ENCODE measurements around the gene PAGE2B.

Gene PAGE2B

DNA sequence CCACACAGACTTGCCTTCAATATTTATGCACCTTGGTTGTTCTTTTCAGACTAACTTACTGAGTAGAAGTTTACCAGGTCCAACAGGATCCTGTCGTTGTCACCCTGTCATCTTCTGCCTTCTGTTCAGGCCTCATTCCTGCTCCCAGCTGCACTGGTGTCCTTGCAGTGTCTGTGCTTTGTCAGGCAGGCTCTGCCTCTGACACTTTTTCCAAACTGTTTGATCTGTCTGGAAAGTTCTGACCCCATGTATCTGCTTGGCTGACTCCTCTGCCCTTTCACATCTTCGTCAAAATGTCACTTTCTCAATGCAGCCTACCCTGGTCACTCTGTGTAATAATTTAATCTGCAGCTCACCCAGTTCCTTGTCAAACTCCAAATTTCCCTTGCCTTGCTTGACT, 23.9 kb downstream of the PAGE2B start:
- Histone ChIP-seq H3K36me3 (replicated peaks in 1 of 2; ENCODE audit: control insufficient read depth in 2 of 2, insufficient read depth in 2 of 2, low read length in 2 of 2) (no peaks in the 10 kb centered on the region), H2AK5ac (ENCODE audit: low read depth, low read length) (no peak overlapping the region), H3K9ac (ENCODE audit: low read depth, low read length, poor library complexity) (no peak overlapping the region), H3K27me3 (ENCODE audit: control insufficient read depth in 3 of 3, insufficient read depth in 3 of 3, low read depth in 1 of 3, low read length in 3 of 3) (peaks cover 0 to 19% (median 0%) of the 10 kb centered on the region in 3 experiments), H3K79me1 (ENCODE audit: low read depth, low read length) (no peaks in the 10 kb centered on the region), H3K4me1 (ENCODE audit: control insufficient read depth in 2 of 2, insufficient read depth in 1 of 2, low read depth in 1 of 2, low read length in 2 of 2) (peaks cover 0 to 1% of the 10 kb centered on the region in 2 donors), H3K4me3 (ENCODE audit: low read length in 2 of 2) (no peak overlapping the region), H4K8ac (ENCODE audit: low read depth, low read length) (no peak overlapping the region), H2BK15ac (ENCODE audit: low read length) (no peak overlapping the region), H2BK120ac (ENCODE audit: low read depth, low read length) (no peak overlapping the region), H2AFZ (ENCODE audit: low read length) (no peak overlapping the region), H4K91ac (ENCODE audit: low read depth, low read length, poor library complexity) (no peak overlapping the region), H3K4me2 (ENCODE audit: insufficient read depth, low read length, poor library complexity, severe bottlenecking) (no peak overlapping the region), H3K23ac (ENCODE audit: low read depth, low read length, poor library complexity) (no peak overlapping the region), H2BK12ac (ENCODE audit: low read length) (no peak overlapping the region), H3K14ac (ENCODE audit: low read length) (no peak overlapping the region), H3K27ac (replicated peaks; ENCODE audit: low read length) (no peak overlapping the region), H3K4ac (ENCODE audit: low read length) (no peak overlapping the region), H2BK5ac (ENCODE audit: low read length) (no peak overlapping the region), H3K9me3 (replicated peaks in 1 of 2; ENCODE audit: control insufficient read depth in 2 of 2, insufficient read depth in 1 of 2, low read depth in 1 of 2, low read length in 2 of 2) (no peaks in the 10 kb centered on the region), H3K18ac (ENCODE audit: low read length) (no peak overlapping the region)
- no CpG with 5 or more reads among the region's 2 CpGs for WGBS, 2 donors (ENCODE audit: extremely low coverage in 2 of 2, insufficient read length in 2 of 2, insufficient replicate concordance in 1 of 2)
- DNase-seq (ENCODE audit: low spot score), result no peak

- no peak overlapping the region for H3K14ac ChIP-seq (ENCODE audit: low read length)
- peaks cover 0 to 1% of the 10 kb centered on the region in 2 donors for H3K4me1 ChIP-seq (ENCODE audit: control insufficient read depth in 2 of 2, insufficient read depth in 1 of 2, low read depth in 1 of 2, low read length in 2 of 2)
- DNase-seq (ENCODE audit: low spot score), result no peak
- no peak overlapping the region for H2AFZ ChIP-seq (ENCODE audit: low read length)
- H3K4me2 ChIP-seq (ENCODE audit: insufficient read depth, low read length, poor library complexity, severe bottlenecking), result no peak overlapping the region
- no peak overlapping the region for H3K27ac ChIP-seq (replicated peaks; ENCODE audit: low read length)
- no peak overlapping the region for H4K91ac ChIP-seq (ENCODE audit: low read depth, low read length, poor library complexity)
- peaks cover 0 to 19% (median 0%) of the 10 kb centered on the region in 3 experiments for H3K27me3 ChIP-seq (ENCODE audit: control insufficient read depth in 3 of 3, insufficient read depth in 3 of 3, low read depth in 1 of 3, low read length in 3 of 3)
- no peak overlapping the region for H2BK5ac ChIP-seq (ENCODE audit: low read length)
- H2AK5ac ChIP-seq (ENCODE audit: low read depth, low read length), result no peak overlapping the region
- H3K9ac ChIP-seq (ENCODE audit: low read depth, low read length, poor library complexity), result no peak overlapping the region
- no peak overlapping the region for H3K4me3 ChIP-seq (ENCODE audit: low read length in 2 of 2)
- no peak overlapping the region for H4K8ac ChIP-seq (ENCODE audit: low read depth, low read length)
- H2BK12ac ChIP-seq (ENCODE audit: low read length), result no peak overlapping the region
- no peak overlapping the region for H3K18ac ChIP-seq (ENCODE audit: low read length)
- no CpG with 5 or more reads among the region's 1 CpG for WGBS, 2 donors (ENCODE audit: extremely low coverage in 2 of 2, insufficient read length in 2 of 2, insufficient replicate concordance in 1 of 2)
- no peak overlapping the region for H3K4ac ChIP-seq (ENCODE audit: low read length)
- H3K79me1 ChIP-seq (ENCODE audit: low read depth, low read length), result no peaks in the 10 kb centered on the region
- no peaks in the 10 kb centered on the region for H3K9me3 ChIP-seq (replicated peaks in 1 of 2; ENCODE audit: control insufficient read depth in 2 of 2, insufficient read depth in 1 of 2, low read depth in 1 of 2, low read length in 2 of 2)
- no peak overlapping the region for H3K23ac ChIP-seq (ENCODE audit: low read depth, low read length, poor library complexity)
- no peak overlapping the region for H2BK15ac ChIP-seq (ENCODE audit: low read length)
- H3K36me3 ChIP-seq (replicated peaks in 1 of 2; ENCODE audit: control insufficient read depth in 2 of 2, insufficient read depth in 2 of 2, low read length in 2 of 2), result no peaks in the 10 kb centered on the region
- no peak overlapping the region for H2BK120ac ChIP-seq (ENCODE audit: low read depth, low read length)
These were observed 24.3 kb downstream of the PAGE2B start for GRCh38 chrX:55099162-55099561.

GRCh38 chrX:55102754-55103153, 27.9 kb downstream of the PAGE2B start:
- Histone ChIP-seq H3K79me1 (ENCODE audit: low read depth, low read length) (no peaks in the 10 kb centered on the region), H3K4me1 (ENCODE audit: control insufficient read depth in 2 of 2, insufficient read depth in 1 of 2, low read depth in 1 of 2, low read length in 2 of 2) (peaks cover 0 to 1% of the 10 kb centered on the region in 2 donors), H3K36me3 (replicated peaks in 1 of 2; ENCODE audit: control insufficient read depth in 2 of 2, insufficient read depth in 2 of 2, low read length in 2 of 2) (no peaks in the 10 kb centered on the region), H2BK5ac (ENCODE audit: low read length) (no peak overlapping the region), H3K23ac (ENCODE audit: low read depth, low read length, poor library complexity) (no peak overlapping the region), H2BK12ac (ENCODE audit: low read length) (no peak overlapping the region), H4K8ac (ENCODE audit: low read depth, low read length) (no peak overlapping the region), H3K14ac (ENCODE audit: low read length) (no peak overlapping the region), H3K27ac (replicated peaks; ENCODE audit: low read length) (no peak overlapping the region), H3K4me3 (ENCODE audit: low read length in 2 of 2) (no peak overlapping the region), H3K27me3 (ENCODE audit: control insufficient read depth in 3 of 3, insufficient read depth in 3 of 3, low read depth in 1 of 3, low read length in 3 of 3) (no peaks in the 10 kb centered on the region), H3K9ac (ENCODE audit: low read depth, low read length, poor library complexity) (no peak overlapping the region), H2BK15ac (ENCODE audit: low read length) (no peak overlapping the region), H2BK120ac (ENCODE audit: low read depth, low read length) (no peak overlapping the region), H2AK5ac (ENCODE audit: low read depth, low read length) (no peak overlapping the region), H3K18ac (ENCODE audit: low read length) (no peak overlapping the region), H3K4me2 (ENCODE audit: insufficient read depth, low read length, poor library complexity, severe bottlenecking) (no peak overlapping the region), H4K91ac (ENCODE audit: low read depth, low read length, poor library complexity) (no peak overlapping the region), H2AFZ (ENCODE audit: low read length) (no peak overlapping the region), H3K4ac (ENCODE audit: low read length) (no peak overlapping the region), H3K9me3 (replicated peaks in 1 of 2; ENCODE audit: control insufficient read depth in 2 of 2, insufficient read depth in 1 of 2, low read depth in 1 of 2, low read length in 2 of 2) (no peaks in the 10 kb centered on the region)
- no peak for DNase-seq (ENCODE audit: low spot score)
- WGBS, 2 donors (ENCODE audit: extremely low coverage in 2 of 2, insufficient read length in 2 of 2, insufficient replicate concordance in 1 of 2), result no CpG with 5 or more reads among the region's 3 CpGs

DNA sequence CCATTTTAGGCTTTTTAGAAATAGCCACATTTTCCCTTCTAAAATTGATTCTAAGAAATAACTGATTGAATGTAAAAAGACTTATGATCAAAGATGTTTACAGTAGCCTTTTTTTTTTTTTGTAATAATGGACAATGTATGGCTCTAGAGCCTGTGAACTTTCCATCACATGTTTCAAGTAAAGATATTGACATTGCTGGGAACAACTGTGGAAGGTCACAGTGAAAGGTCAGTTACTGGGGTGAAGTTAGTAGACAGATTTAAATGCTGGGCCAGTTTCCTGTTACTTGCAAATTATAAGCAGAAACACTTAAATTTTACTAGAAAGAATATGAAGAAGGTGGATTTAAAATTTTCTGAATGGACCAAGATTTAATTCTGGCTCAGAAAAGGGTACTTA, 32.4 kb downstream of the PAGE2B start:
- Histone ChIP-seq H4K91ac (ENCODE audit: low read depth, low read length, poor library complexity) (no peak overlapping the region), H2AK5ac (ENCODE audit: low read depth, low read length) (no peak overlapping the region)

More for the DNA sequence above, 32.4 kb downstream of the PAGE2B start:
- no peaks in the 10 kb centered on the region for H3K9me3 ChIP-seq (replicated peaks in 1 of 2; ENCODE audit: control insufficient read depth in 2 of 2, insufficient read depth in 1 of 2, low read depth in 1 of 2, low read length in 2 of 2)
- H3K4me2 ChIP-seq (ENCODE audit: insufficient read depth, low read length, poor library complexity, severe bottlenecking), result no peak overlapping the region
- no peak overlapping the region for H4K8ac ChIP-seq (ENCODE audit: low read depth, low read length)
- no peaks in the 10 kb centered on the region for H3K79me1 ChIP-seq (ENCODE audit: low read depth, low read length)
- H2BK5ac ChIP-seq (ENCODE audit: low read length), result no peak overlapping the region
- no peaks in the 10 kb centered on the region for H3K36me3 ChIP-seq (replicated peaks in 1 of 2; ENCODE audit: control insufficient read depth in 2 of 2, insufficient read depth in 2 of 2, low read length in 2 of 2)
- no peak overlapping the region for H2BK15ac ChIP-seq (ENCODE audit: low read length)
- no peak overlapping the region for H3K4me3 ChIP-seq (ENCODE audit: low read length in 2 of 2)
- H3K27ac ChIP-seq (replicated peaks; ENCODE audit: low read length), result no peak overlapping the region
- H3K9ac ChIP-seq (ENCODE audit: low read depth, low read length, poor library complexity), result no peak overlapping the region
- H2AFZ ChIP-seq (ENCODE audit: low read length), result no peak overlapping the region
- no peaks in the 10 kb centered on the region for H3K4me1 ChIP-seq (ENCODE audit: control insufficient read depth in 2 of 2, insufficient read depth in 1 of 2, low read depth in 1 of 2, low read length in 2 of 2)
- no peak for DNase-seq (ENCODE audit: low spot score)
- no peak overlapping the region for H3K14ac ChIP-seq (ENCODE audit: low read length)
- H2BK12ac ChIP-seq (ENCODE audit: low read length), result no peak overlapping the region
- no peak overlapping the region for H2BK120ac ChIP-seq (ENCODE audit: low read depth, low read length)
- no peaks in the 10 kb centered on the region for H3K27me3 ChIP-seq (ENCODE audit: control insufficient read depth in 3 of 3, insufficient read depth in 3 of 3, low read depth in 1 of 3, low read length in 3 of 3)
- H3K23ac ChIP-seq (ENCODE audit: low read depth, low read length, poor library complexity), result no peak overlapping the region
- no peak overlapping the region for H3K18ac ChIP-seq (ENCODE audit: low read length)
- H3K4ac ChIP-seq (ENCODE audit: low read length), result no peak overlapping the region
